GM15510 (cell line): Measurements from ENCODE around the gene PTBP2.

Experiments used
- POLR2A ChIP-seq: IDR thresholded peaks from 3 replicates; pipeline ENCODE4 v1.6.1; 2011; ENCODE audit warnings: borderline replicate concordance; ENCODE audit not compliant: insufficient read length; ENCODE audit errors: extremely low read depth

PTBP2 gene, protein sequence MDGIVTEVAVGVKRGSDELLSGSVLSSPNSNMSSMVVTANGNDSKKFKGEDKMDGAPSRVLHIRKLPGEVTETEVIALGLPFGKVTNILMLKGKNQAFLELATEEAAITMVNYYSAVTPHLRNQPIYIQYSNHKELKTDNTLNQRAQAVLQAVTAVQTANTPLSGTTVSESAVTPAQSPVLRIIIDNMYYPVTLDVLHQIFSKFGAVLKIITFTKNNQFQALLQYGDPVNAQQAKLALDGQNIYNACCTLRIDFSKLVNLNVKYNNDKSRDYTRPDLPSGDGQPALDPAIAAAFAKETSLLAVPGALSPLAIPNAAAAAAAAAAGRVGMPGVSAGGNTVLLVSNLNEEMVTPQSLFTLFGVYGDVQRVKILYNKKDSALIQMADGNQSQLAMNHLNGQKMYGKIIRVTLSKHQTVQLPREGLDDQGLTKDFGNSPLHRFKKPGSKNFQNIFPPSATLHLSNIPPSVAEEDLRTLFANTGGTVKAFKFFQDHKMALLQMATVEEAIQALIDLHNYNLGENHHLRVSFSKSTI

DNA sequence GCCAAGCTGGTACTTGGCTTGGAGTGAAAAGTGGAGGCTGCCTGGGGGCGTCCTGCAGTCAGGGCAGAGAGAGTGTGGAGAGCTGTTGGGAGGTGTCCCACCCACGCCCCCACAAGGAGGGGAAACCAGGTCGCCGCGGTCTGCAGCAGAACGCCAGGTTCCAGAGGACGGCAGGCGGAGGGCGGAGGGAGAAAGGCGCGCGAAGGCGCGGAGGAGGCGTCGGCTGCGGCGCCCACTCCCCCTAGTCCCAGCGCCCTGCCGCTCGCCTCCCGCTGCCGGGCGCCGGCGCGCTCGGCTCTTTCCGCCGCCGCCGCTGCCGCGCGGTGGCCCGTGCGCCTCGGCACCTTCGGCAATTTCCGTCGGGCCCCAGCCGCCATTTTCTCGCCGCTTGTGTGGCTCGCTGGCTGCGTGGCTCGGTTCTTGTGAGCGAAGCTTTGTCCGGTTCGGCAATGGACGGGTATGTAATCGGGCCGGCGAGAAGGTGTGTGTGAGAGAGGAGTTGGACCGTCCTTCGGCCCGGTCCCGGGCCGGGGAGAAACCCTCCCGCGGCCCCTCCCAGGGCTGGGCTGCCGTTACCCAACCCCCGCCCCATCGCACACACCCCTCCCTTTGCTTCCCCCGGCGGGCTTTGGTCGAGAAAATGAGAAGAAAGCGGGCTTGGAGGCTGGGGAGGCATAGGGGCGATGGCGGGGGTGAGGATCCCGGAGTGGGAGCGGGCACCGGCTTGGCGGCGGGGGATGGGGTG lies at the start of gene PTBP2:
Gene PTBP2 (plus strand): TSS at position 369 of the 745 bp plus-strand sequence. CDS start 81 bp downstream, at position 450.
- TF ChIP-seq POLR2A = peak; percentile 59

DNA sequence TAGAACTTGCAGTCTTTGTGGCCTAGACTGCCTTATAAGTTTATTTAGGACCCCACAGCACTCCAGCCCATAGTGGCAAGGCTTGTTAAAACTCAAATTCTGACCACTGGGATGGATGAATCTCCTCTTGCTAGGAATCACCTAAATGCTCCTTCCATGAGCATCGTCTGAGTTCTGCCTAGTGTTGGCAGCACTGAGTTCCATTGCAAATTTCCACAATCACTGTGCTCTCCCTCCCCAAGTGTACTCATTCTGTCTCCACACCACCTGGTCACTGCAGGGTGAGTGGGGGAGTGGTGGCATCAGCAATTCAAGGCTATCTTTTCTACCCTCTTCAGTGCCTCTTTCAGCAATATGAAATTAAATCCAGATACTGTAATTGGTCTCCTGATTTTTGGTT lies 46.7 kb upstream of the PTBP2 start:
- TF ChIP-seq POLR2A = no peak

DNA sequence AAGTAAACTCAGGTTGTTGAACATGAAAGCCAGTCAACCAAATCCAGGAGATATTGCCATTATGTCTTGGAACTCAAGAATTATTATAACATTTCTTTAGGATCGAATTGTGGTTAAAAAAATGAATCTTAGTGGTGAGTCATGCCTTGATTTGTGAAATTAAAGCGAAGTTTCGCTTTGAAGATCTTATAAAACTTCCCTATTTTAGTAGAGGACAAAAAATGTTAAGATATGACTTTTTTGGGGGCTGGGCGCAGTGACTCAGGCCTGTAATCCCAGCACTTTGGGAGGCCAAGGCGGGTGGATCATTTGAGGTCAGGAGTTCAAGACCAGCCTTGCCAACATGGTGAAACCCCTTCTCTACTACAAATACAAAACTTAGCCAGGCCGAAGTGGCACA lies 39.5 kb upstream of the PTBP2 start:
- TF ChIP-seq POLR2A = no peak

DNA sequence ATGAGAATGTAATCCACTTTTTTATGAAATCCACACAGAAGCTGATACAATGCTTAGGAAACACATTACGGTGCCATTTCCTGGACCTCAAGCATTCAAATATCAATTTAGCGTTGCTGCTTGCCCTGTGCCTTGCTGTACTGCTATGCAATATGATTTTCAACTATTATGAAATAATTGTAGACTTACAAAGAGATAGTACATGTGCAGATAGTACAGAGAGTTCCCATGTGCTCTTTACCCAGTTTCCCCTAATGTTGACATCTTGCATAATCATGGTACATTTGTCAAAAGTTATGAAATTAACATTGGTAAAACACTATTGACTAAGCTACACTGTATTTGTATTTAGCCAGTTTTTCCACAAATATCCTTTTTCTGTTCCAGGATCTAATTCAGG lies 37.7 kb upstream of the PTBP2 start:
- no peak for TF ChIP-seq POLR2A

DNA sequence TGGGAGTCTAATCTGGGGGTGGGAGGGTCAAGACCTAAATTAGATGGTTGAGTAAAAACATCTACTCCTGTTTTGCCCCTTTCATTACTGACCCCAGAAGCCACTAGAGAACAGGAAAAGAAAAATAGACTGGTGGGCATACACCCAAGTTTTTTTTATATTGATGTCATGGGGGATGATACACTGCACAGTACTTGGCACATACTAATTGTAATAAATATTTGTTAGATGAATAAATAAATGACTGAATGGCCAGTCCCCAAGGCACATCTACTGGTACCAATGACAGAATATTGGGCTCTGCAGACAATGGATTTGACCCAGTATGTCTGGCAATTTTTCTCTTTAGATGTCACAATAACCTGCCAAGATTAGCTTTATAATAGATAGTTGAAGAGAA lies 36.8 kb upstream of the PTBP2 start:
- TF ChIP-seq POLR2A = no peak

DNA sequence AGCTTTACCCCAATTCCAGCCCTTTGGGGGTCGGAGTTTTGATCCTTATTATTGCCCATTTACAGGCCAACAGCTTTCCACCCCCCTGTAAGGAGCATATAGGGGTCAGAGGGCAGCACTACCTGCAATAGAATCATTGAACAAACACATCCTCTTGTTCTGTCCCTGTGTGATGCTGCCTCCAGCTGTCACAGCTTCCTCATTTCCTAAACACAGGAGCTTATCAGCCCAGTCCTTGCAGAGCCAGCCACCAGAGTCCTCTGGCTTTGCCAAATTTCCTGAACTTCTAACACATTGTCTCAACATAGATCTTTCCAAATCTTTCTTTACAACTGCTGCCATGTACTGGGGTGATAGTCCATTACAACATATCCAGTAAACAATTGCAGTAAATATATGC lies 32.8 kb upstream of the PTBP2 start:
- no peak for TF ChIP-seq POLR2A

DNA sequence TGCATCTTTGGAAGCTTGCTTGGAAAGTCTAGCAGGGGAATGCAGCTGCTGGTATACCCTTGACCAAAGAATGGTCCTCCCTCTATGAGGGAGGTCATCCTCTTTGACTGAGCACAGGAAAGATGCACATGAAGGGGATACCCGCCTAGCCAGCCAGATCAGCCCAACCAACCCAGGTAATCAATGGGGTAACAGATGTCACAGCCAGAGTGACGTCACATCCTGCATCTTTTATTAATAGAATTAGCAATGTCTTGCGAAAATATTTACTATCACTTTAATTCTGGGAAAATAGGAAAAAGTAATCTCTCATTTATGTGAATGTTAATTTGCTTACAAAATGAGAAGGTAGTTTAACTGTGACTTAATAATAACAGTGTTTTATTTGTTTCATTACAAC lies 25.6 kb upstream of the PTBP2 start:
- no peak for TF ChIP-seq POLR2A

DNA sequence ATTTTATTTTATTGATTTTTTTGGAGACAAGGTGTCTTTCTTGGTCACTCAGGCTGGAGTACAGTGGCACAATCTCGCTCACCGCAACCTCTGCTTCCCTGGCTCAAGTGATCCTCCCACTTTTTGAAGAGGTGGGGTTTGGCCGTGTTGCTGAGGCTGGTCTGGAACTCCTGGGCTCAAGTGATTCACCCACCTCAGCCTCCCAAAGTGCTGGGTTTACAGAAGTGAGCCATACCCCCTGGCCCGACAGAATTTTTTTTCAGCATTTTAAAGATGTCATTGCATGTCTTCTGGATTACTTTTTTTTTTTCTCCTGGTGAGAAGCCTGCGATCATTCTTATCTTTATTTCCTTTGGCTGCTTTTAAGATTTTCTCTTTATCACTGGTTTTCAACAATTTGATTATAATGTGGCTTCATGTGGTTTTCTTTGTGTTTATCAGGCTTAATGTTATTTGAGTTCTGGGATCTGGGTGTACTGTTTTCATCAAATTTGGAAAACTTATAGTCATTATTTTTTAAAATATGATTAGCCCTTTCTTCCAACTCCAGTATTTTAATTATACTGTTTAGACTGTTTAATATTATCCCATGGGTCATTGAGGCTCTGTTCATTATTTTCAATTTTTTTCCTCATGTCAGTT lies 23.1 kb upstream of the PTBP2 start:
- TF ChIP-seq POLR2A = no peak

DNA sequence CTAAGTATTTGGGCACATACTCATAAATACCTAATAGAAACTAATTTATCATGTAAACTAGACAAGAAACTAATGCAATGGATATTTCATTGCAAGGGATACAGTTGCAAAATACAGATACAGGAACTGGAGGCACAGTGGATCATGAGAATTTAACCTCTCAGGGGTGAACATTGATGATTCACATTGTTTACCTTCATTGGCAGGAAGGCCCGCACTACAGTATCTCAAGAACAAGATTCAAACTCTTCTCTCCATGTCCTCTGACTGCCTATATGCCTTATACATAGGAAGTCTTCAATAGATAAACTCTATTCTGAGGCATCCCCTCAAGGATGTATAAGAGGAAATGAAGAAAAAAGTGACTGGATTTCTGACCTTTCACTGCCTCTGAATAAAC lies 18.4 kb upstream of the PTBP2 start:
- no peak for TF ChIP-seq POLR2A

DNA sequence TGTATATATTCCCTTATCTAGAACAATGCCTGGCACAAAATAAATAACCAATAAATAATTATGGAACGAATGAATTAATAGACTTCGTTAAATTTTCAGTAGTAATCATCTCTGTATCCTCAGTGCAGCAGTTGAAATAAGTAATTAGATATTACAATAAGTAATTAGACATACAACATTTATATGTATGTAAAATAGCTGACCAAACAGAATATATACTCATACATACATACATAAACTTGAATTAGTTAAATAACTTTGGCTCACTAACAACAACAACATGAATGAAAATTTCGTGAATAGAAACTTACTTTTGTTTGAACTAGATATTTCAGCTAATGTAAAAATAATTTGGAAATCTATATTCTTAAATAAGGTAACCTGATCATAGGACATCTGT lies 14.6 kb upstream of the PTBP2 start:
- no peak for TF ChIP-seq POLR2A

DNA sequence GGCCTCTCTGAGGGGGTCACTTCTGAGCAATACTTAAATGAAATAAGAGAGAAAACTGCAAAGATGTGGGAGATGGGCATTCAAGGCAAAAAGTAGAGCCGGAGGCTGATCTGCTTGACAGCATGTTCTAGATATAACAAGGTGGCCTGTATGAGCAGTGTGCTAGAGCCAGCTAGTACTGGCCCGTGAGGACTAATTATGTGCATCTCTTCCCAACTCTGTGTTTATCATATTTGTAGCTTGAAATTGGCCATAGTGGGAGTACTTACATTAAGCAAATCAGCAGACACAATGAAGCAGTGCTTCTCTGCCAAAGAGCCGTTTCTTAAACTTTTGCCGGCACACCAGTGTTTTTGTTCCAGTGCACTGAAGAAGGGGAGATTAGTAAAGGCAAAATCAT lies 13.1 kb upstream of the PTBP2 start:
- TF ChIP-seq POLR2A = no peak

DNA sequence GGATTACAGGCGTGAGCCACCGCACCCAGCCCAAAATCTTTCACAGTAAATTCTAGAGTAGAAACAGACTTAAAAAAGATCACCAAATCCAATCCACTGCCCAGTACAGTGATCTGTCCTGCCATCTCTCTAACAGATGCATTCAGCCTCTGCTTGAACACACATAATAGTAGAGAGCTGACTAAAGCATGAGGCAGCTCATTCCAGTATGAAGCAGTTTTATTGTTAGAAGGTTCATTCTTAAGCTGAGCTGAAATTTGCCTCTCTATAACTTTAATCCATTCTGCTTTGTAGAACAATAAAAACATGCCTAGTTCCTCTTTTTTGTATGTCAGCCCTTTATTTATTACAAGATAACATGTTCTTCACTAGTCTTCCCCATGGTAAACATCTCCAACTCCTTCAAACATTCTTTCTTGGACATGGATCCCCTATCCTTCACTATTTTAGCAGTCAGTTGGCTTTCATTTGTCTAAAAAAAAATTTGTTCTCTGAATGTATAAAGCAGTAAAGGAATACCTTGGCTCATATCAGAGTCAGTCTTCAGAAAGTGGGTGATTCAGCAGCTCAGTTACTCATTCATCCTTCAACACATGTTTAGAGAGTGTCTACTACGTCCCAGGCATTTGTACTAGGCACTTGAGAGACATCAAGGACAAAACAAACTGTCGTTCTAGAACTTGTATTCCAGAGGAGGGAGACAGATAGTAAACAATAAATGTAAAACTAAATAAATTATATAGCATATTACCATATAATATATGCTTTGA lies 10.7 kb upstream of the PTBP2 start:
- no peak for TF ChIP-seq POLR2A

DNA sequence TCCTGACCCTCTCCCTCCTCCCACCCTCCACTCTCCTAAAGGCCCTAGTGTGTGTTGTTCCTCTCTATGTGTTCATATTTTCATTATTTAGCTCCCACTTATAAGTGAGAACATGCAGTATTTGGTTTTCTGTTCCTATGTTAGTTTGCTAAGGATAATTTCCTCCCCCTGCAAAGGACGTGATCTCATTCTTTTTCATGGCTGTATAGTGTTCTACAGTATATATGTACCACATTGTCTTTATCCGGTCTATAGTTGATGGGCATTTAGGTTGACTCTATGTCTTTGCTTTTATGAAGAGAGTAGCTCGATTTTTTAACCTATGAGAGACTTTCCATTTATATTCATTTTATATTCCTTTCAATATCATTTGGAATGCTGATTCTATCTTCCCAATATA lies 7.9 kb upstream of the PTBP2 start:
- no peak for TF ChIP-seq POLR2A

DNA sequence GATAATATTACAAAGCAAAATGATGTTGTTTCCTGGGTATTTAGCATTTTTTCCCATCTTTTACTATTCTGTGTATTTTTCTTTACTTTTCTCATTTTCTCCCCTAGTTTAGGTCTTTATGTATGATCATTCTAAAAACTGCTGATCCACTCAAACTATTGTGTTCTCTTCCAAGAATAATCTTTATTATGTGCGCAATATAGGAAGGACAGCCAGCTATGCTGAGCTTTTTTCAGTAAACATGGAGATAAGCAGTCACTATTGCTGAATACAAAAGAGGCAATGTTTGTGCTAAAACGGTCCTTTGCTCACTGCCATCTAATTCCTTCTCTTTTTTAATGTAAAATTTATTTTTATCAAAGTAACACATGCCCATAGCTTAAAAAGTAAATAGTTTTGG lies 6.7 kb upstream of the PTBP2 start:
- TF ChIP-seq POLR2A = no peak

DNA sequence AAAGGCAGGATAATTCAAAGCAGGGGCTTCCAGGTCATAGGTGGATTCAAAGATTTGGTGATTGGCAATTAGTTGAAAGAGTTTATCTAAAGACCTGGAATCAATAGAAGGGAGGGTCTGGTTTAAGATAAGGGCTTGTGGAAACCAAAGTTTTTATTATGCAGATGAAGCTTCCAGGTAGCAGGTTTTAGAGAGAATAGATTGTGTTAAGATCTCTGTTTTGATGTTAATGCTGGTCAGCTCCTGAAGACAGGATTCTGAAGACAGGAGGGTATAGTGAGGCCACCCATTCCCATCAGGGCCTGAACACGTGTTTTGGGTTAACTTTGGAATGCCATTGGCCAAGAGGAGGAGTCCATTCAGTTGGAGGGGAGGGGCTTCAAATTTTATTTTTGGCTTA lies 6.1 kb upstream of the PTBP2 start:
- no peak for TF ChIP-seq POLR2A

DNA sequence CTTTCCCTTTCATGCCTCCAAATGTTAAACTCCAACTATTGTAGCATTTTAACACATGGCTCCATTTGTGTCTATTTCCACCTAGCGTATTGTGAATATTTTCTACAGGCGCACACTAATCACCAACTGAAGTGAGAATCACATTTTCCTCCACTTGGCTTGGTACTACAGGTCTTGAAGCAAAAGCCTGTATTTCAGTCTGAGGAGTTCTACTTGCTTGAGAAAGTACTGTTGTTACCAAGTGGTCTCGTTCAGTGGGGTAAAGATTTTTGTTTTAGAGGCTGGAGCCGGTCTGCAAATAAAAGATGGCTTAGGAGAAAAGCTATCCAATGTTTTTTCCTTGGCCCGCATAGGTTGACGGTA lies 550 bp upstream of the PTBP2 start:
- TF ChIP-seq POLR2A = no peak
